AG08395 (cell line): ENCODE results near the gene SIAH2.

Experiments
- DNase-seq: peaks from one replicate; pipeline ENCODE4 v3.0.0; 2012; ENCODE audit warnings: mixed read lengths, low spot score

Gene SIAH2

DNA sequence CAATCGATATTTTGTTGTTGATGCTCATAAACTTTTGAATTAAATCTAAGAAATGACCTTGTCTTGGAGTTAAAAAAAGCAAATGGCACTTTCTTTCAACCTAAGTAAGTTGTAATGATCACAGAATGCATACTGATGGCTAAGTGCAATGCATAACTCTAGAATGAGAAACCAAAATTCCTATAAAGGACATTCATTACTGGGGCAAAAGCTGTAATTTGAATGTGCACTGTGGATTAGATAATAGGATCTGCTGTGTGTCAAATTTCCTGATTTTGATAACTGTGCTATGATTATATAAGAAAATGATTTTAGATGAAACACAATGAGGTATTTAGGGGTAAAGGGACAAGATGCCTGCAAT, 14.3 kb downstream of the SIAH2 start:
- no peak for DNase-seq

DNA sequence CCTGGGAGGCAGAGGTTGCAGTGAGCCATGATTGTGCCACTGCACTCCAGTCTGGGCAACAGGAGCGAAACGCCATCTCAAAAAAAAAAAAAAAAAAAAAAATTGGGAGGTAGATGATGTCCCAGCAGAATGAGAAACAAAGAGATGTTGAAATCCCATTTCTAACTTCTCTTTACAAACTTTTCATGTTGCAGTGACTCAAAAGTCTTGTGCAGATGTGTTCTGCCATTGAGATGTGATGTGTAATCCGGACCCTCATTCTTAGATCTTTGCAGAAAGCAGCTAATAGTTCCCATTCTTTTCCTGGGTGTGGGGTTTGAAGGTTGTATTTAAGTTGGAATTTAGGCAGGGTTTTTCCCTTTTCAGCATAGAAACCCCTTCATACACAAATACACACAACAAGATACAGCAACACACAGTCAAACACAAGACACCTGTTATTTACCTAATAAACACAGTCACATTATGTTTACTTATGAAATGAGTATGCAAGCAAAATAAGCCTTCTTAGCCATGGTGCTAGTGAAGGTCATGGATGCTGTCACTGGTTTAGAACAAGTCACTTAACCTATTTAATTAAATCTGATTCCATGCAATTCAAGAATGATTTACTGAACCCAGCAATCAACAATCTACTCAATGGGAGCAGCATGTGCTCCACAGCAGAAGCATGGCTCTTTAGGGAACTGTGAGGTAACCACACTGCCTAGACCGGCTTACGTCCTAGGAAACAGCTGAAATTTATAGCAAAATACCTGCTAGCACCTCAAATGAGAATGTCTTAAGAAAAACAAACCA, 14.9 kb downstream of the SIAH2 start:
- DNase-seq: no peak

GRCh38 chr3:150746791-150747590, 16.0 kb downstream of the SIAH2 start:
- no peak for DNase-seq

- DNase-seq: no peak
These were observed 17.1 kb downstream of the SIAH2 start for GRCh38 chr3:150745832-150746231.

DNA sequence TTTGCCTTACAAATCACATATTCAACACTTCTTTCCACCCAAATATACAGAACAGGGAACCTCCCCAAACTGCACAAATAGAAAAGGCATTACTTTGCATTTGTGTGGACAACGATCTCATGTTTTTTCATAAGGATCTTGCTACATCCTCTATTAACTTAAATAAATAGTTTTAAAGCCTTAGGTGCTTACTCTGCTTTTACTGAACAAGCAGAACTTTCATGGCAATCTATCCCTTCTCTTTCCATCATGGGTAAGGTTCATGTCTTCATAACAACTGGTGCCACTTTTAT, 18.1 kb downstream of the SIAH2 start:
- DNase-seq: no peak

GRCh38 chr3:150744041-150744918, 18.7 kb downstream of the SIAH2 start:
- no peak for DNase-seq

GRCh38 chr3:150743508-150743907, 19.5 kb downstream of the SIAH2 start:
- no peak for DNase-seq

DNA sequence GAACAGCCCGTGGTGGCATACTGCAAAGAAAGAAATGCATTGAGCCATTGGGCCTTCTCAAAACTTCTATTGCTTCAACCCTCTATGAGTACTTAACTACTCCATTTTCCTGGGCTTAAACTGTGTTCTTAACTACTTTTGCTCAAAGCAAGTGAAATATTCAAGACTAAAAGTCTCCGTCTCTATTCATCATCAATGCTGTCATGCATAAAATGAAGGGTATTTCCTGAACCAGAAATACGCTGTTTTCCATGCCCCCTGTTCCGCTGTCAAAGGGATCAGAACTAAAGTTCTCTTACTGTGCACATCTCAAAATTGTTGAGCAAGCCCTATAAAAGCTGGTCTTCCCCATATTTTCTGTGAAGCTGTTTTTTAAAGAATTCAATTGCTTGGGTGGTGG, 20.3 kb downstream of the SIAH2 start:
- DNase-seq: no peak

DNA sequence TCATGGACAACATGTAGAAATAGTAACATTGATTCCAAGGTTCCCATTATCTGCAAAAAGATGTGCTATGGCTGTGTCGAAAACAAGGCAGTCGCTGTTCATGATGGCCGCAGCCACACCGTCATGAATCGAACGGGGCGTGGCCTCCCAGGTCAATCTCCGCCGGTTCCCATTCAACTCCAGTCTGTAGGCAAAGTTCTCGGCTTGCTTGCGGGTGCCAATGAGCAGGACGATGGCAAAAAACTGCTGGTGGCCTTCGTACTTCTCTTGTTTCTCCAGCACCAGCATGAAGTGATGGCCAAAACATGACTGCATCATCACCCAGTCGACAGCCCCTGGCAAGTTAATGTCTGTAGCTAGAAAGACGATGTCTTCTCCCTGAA, 20.8 kb downstream of the SIAH2 start:
- DNase-seq: no peak

DNA sequence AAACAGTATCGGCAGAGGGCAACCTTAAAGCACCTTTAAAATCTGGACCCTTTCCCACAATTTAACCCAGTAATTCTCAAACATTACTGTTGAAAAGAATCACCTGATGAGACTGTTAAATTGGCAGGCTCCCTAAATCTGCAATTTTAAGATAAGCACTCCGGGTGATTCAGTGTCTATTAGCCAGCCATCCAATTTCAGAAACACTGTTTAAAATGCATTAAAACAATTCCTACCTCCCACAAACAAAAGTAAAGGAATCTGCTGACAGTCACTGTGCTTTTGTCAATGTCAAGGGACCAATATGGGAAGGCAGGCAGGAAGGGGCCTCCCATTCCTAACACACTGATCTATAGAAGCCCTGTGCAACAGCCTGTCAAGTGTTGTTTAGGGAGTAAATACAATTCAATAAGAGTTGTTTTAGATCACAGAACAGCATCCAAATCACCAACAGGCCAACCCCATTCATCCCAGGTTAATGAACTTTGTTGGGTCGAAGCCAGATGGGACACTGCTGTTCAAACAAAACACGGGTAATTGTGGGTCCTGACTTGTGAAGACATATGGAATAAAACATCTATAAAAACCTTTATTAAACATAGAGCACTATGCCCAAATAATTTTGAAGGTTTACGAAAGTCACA, 21.4 kb downstream of the SIAH2 start:
- DNase-seq: no peak

GRCh38 chr3:150740733-150741496, 22.1 kb downstream of the SIAH2 start:
- no peak for DNase-seq

- DNase-seq: no peak
These were observed 22.9 kb downstream of the SIAH2 start for GRCh38 chr3:150739877-150740645.

DNA sequence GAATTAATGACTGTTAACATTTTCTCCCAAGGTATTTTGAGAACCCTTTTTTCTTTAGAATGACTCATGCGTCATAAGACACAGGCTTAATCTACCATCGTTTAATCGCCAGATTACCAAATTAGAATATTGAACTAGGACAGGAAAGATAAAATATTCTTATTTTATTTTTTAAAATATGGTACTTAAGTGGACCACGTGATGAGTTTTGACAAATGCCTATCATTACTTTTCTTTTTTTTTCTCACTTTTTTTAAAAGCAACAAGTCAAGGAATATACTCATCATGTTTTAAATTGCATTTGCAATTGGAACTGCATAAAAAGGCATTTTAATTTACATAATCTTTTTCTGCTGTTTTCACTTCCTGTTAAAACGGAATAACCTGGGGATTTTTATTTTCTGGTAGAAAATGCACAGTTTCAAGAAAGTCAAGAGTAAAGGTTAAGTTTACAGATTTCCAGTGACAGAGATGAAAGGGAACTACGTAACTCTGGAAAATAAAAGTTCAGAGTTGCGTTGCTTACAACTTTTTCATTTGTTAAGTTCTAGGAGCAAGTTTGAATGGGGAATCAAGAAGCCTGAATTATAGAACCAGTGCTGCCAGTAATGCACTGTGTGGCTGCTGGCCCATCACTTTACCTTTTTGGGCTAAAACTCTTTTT, 23.6 kb downstream of the SIAH2 start:
- DNase-seq: no peak

DNA sequence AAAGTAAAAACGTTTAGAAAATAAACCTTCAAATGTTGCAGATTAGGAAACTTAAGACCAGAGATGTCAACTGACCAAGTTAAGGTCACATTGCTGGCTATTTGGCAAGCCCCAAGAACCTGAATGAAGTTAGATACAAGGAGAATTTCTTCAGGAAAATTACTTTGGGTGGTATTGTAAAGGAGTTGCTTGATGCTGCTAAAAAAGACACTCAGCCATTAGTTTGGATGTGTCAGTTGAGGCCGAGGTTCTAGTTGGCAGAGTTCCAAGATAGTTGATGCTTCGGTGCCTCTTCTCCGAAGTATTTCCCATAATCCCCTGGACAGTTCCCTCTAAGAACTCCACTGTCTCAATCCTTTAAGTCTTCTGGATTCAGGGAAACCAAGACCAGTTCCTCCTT, 24.3 kb downstream of the SIAH2 start:
- no peak for DNase-seq

DNA sequence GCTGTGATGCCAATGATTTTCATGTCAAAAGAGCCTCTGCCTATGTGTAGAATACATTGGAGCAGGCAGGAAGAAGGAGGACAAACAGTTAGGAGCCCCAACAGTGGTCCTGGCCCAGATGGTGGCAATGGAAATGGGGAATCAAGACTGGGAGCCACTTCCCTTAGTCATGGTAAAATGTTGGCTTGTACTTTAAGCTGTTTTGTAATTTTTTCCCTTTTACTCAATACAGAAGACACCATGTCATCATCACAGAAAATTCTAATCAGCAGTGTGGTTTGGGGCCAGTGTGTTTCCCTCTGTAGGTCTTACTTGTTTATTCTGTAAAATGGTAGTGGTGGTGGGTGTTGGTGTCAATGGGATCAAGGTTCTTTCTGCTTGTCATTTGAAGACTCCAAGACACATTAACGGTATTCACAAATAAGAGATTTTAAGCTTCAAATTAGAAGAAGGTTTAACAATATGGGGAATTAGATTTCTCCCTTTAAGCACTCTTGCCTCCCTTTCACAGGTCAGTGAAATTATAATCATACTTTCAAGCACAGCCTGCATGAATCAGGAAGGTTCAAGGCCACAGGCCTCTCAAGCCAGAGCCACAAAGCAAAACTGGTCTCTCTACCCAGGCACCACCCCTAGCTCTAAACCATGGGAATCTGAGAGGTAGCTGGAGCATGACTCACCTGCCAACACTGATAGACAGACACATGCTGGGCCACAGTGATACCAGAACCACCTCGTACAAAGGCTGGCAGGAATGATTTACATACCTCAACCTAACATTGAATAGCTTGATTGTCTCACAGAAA, 24.9 kb downstream of the SIAH2 start:
- peak; percentile 30 for DNase-seq

DNA sequence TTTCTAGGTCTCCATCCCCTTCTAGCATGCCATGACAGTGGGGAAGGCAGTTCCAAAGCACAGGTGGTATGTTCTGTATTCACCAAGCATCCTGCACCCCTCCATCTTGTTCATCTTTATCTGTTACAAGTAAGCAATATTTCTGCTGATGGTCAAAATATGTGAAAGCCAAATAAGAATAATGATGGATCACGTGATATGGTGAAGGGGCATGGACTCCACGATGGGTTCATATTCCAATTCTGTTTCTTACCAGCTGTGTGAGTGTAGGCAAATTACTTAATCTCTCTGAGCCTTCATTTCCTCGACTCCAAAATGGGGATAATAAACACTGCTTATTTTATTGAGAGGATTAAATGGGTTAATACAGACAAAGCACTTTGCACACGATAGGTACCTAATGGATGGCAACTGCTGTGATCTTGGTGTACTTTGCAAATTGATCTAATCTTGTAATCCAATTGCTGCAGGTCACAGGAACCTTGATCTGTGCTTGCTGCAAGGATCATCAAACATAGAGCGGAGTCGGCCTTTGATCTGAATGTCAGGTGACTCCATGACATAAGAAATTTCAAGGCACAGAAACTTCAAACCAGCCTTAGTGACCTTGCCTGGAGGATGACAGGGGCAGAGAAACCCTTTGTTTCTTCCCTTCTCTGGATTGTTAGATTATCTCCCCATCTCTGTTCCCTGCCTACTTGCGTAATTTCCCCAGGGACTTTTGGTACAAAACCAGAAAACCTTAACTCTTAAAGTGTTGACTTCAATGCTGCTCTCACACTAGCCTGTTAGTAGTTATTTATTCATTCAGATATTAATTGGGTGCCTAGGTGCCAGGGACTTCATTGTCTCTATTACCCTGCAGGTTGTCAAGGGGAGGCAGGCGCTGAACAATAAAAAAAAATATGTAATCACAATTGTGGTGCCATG, 25.8 kb downstream of the SIAH2 start:
- no peak for DNase-seq

DNA sequence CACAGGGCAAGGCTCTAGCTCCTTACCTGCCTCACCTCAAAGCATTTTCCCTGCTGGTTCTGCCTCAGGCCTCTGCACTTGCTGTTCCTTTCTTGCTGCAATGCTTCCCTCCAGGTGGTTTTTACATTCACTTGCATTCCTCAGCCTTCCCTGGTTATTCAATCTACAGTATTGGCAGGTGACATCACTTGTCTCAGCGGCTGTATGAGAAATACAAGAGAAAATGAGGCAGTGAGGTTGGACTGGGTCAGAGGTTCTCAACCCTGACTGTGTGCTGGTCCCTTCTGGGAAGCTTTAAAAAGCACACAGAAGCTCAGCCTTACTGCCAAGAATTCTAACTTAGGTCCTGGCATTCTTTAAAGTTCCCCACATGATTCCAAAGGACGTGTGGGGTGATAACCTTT, 26.7 kb downstream of the SIAH2 start:
- no peak for DNase-seq

DNA sequence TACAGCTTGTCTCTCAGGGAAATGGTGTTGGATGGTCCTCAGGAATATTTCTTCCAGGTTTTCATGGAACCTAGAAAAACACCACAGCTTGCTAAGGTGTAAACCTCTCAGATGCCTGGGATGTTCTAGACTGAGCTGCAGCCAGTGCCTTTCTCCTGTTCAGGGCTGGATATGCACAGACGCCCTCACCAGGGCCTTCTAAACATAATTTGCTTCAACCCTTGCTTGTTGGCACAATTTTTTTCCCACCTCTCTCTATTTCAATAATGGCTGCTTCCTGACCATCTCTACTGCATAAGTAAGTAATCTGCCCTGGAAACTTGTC, 28.2 kb downstream of the SIAH2 start:
- DNase-seq: no peak
